Aorta (tissue), 5 donors: ENCODE data around the gene SCP2. TPM values are rescaled to one million over a fixed set of nuclear protein-coding genes. Genes with fewer than 3 reads are reported as not detected.

Experiments
- ATAC-seq: fragments of 200-7000 bp; cut with Tn5 transposase; one replicate; pipeline ENCODE4 v1.9.1; 2022; ENCODE audit warnings: moderate library complexity; ENCODE audit not compliant: low FRiP score
- DNase-seq, 2 donors: peaks; one replicate each; pipeline ENCODE4 v3.0.0-alpha.2; 2020
- H3K27ac ChIP-seq, 2 donors: one replicate each; pipeline ENCODE4 v1.5.1; 2013; ENCODE audit warnings: low read length in 2 of 2, mild to moderate bottlenecking in 2 of 2, moderate library complexity in 2 of 2, control low read depth in 1 of 2, inconsistent platforms in 1 of 2, low read depth in 1 of 2
- H3K27me3 ChIP-seq, 2 donors: one replicate each; pipeline ENCODE4 v1.6.1; 2013; ENCODE audit warnings: control low read depth in 1 of 2, low read length in 1 of 2, mild to moderate bottlenecking in 1 of 2, moderate library complexity in 1 of 2; ENCODE audit not compliant: insufficient read depth in 2 of 2, control insufficient read depth in 1 of 2
- H3K36me3 ChIP-seq, 2 donors: one replicate each; pipeline ENCODE4 v1.6.1; 2013; ENCODE audit warnings: control low read depth in 1 of 2, low read length in 1 of 2, mild to moderate bottlenecking in 1 of 2; ENCODE audit not compliant: insufficient read depth in 2 of 2, control insufficient read depth in 1 of 2
- H3K4me1 ChIP-seq, 2 donors: one replicate each; pipeline ENCODE4 v1.6.1; 2013; ENCODE audit warnings: low read length in 2 of 2, control low read depth in 1 of 2, mild to moderate bottlenecking in 1 of 2, moderate library complexity in 1 of 2; ENCODE audit not compliant: insufficient read depth in 2 of 2, control insufficient read depth in 1 of 2
- H3K4me3 ChIP-seq, 2 donors: one replicate each; pipeline ENCODE4 v1.5.1; 2013; ENCODE audit warnings: low read length in 2 of 2, control low read depth in 1 of 2, mild to moderate bottlenecking in 1 of 2
- H3K9me3 ChIP-seq: one replicate; pipeline ENCODE4 v1.6.1; 2013; ENCODE audit warnings: mild to moderate bottlenecking, low read length; ENCODE audit not compliant: control insufficient read depth
- WGBS, 2 donors: extraction: QIAGEN DNeasy Blood & Tissue Kit; methylation state at CpG; one replicate each; pipeline ENCODE4 v1.1.7; 2013; 5-methylcytosine and 5-hydroxymethylcytosine counted together
- intact Hi-C, 2 donors: fragments of 100-400 bp; cut with DNase I; formaldehyde crosslinking; loops; one replicate each; pipeline versions ENCODE4 v1.14.2 to v1.15.0; 2022
- polyA plus RNA-seq, 2 donors: library from polyadenylated mRNA; stranded (reverse); fragments of 200-250 nt; gene quantifications; one replicate each; pipeline ENCODE4 v1.2.3, GENCODE V29; 2013
- total RNA-seq, 2 donors: library from RNA; stranded (reverse); fragmentation: NEBNext Ultra II Directional; extraction: Animal tissue kit (Norgen Biotek cat#: 25700); gene quantifications; one replicate each; pipeline ENCODE4 v1.2.1, GENCODE V29; 2021
- donor health status: healthy with polysubstance abuse.
- donor health status: Bipolar disorder and iron deficiency.
- donor health status: DM: no; HTN: no; CAD: no.
- donor health status: DM: no; HTN: no; CAD: no.
- donor health status: DM: yes; HTN: yes; CAD: no.

The SCP2 gene
- total and polyA plus RNA-seq, 4 donors, result 80.3 to 309 (median 120) TPM

- Histone ChIP-seq H3K4me1 (no peaks in the 10 kb centered on the region), H3K4me3 (no peak overlapping the region), H3K9me3 (no peaks in the 10 kb centered on the region), H3K36me3 (no peaks in the 10 kb centered on the region), H3K27me3 (no peaks in the 10 kb centered on the region), H3K27ac (no peak overlapping the region)
- DNase-seq (no peak), ATAC-seq (no peak)
- 81 to 86% methylated on average over 5 of the region's 5 CpGs for WGBS, 2 donors
- intact Hi-C loops, result no loop called here
Observed at GRCh38 chr1:52914463-52914862, 12.6 kb upstream of the SCP2 start.

DNA sequence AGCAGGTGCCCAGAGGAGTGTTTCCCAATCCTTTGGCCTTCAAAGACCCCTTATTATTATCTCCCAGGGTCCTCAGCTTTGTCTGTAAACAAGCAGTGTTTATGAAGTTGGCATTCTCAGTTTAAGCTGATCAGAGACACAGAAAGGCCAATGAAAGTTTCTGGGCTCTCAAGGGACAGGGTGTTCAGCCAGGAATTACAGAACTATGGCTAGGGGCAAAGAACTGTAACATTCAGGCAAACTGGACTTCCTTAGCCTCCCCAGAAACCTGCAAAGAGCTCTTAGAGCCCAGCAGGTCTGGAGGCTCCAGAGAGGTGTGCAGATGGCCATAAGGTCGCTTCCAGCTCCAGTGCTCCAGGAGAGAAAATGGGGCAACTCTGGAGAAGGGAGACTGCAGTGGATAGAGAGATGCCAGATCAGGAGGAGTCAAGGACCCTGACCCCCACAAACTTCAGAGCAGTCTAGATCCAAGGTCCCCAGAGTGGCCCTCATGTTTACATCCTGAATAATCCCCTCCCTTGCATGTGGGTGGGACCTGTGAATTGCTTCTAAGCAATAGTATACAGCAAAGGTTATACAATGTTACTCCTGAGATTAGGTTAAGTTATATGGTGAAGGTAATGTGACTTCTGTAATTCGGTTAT, 11.7 kb upstream of the SCP2 start:
- intact Hi-C loops, result no loop called here
- DNase-seq, result no peak
- Histone ChIP-seq H3K9me3 (no peaks in the 10 kb centered on the region), H3K4me1 (no peaks in the 10 kb centered on the region), H3K36me3 (no peaks in the 10 kb centered on the region), H3K27me3 (no peaks in the 10 kb centered on the region), H3K4me3 (no peak overlapping the region), H3K27ac (no peak overlapping the region)
- 90 to 93% methylated on average over 2 of the region's 2 CpGs for WGBS, 2 donors
- no peak for ATAC-seq

GRCh38 chr1:52915855-52916220, 11.2 kb upstream of the SCP2 start:
- 78 to 81% methylated on average over 7 of the region's 7 CpGs for WGBS, 2 donors
- H3K4me1 ChIP-seq, result no peaks in the 10 kb centered on the region
- H3K27me3 ChIP-seq, result no peaks in the 10 kb centered on the region
- ATAC-seq, result no peak
- H3K9me3 ChIP-seq, result no peaks in the 10 kb centered on the region
- intact Hi-C loops, result no loop called here
- DNase-seq, result no peak
- no peak overlapping the region for H3K4me3 ChIP-seq
- H3K27ac ChIP-seq, result no peak overlapping the region
- no peaks in the 10 kb centered on the region for H3K36me3 ChIP-seq

DNA sequence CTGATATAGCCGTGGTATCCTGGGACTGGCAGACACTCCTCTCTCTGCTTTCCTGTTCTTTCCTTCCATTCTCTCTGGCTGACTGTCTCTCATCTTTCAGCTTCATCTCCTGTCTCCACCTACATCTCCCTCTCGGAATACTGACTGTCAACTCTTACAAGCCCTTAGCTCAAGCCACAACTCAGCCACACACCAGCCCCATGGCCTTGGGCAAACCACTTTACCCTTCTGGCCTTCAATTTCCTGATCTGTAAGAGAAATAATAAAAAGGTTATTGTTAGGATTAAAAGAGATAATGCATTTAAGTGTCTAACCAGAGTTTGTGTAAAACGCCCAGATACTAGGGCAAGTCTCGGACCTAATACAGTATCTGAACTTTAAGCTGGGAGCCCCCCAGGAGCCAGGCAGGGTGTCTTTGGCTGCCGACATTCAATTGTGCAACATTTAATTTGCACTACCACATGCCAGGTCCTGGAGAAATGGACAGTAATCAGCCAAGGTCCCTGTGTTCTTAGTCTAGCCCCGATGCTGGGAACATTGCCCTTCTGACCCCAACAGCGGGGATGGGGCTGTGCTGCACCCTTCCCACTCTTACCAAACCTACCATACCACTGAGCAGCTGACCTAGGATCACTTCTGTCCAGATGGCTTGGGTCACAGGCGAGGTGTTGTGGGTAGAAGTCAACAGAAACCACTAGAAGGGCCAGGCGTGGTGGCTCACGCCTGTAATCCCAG, 10.7 kb upstream of the SCP2 start:
- intact Hi-C loops, result no loop called here
- H3K4me3 ChIP-seq, result no peak overlapping the region
- H3K9me3 ChIP-seq, result no peaks in the 10 kb centered on the region
- WGBS, 2 donors, result 89% methylated on average over 10 of the region's 10 CpGs
- H3K4me1 ChIP-seq, result no peaks in the 10 kb centered on the region
- no peak overlapping the region for H3K27ac ChIP-seq
- DNase-seq (no peak), ATAC-seq (peak; percentile 9)
- H3K36me3 ChIP-seq, result no peaks in the 10 kb centered on the region
- no peaks in the 10 kb centered on the region for H3K27me3 ChIP-seq

GRCh38 chr1:52917156-52917555, 9.9 kb upstream of the SCP2 start:
- H3K4me1 ChIP-seq, result no peaks in the 10 kb centered on the region
- no peak overlapping the region for H3K4me3 ChIP-seq
- intact Hi-C loops, result no loop called here
- no peak for DNase-seq
- no peaks in the 10 kb centered on the region for H3K9me3 ChIP-seq
- no peaks in the 10 kb centered on the region for H3K27me3 ChIP-seq
- no peak overlapping the region for H3K27ac ChIP-seq
- WGBS, 2 donors, result 88 to 89% methylated on average over 7 of the region's 7 CpGs
- ATAC-seq, result no peak
- no peaks in the 10 kb centered on the region for H3K36me3 ChIP-seq

GRCh38 chr1:52917581-52917980, 9.5 kb upstream of the SCP2 start:
- no peaks in the 10 kb centered on the region for H3K4me1 ChIP-seq
- ATAC-seq, result no peak
- intact Hi-C loops, result no loop called here
- no peaks in the 10 kb centered on the region for H3K36me3 ChIP-seq
- H3K4me3 ChIP-seq, result no peak overlapping the region
- H3K9me3 ChIP-seq, result no peaks in the 10 kb centered on the region
- 97 to 100% methylated on average over 1 of the region's 1 CpG for WGBS, 2 donors
- DNase-seq, result no peak
- H3K27me3 ChIP-seq, result no peaks in the 10 kb centered on the region
- no peak overlapping the region for H3K27ac ChIP-seq

DNA sequence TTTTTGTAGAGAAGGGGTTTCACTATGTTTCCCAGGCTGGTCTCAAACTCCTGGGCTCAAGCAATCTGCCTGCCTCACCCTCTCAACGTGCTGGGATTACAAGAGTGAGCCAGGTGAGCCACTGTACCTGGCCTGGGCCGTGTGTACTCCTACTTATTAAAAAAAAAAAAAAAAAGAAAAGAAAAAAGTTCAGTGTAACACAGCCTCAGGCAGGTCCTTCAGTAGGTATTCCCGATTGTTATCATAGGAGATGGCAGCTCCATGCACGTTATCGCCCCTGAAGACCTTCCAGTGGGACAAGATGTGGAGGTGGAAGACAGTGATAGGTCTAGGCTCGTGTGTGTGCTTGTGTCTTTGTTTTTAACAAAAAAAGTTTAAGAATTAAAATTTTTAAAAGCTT, 8.9 kb upstream of the SCP2 start:
- 89 to 90% methylated on average over 6 of the region's 6 CpGs for WGBS, 2 donors
- intact Hi-C loops, result no loop called here
- Histone ChIP-seq H3K36me3 (no peaks in the 10 kb centered on the region), H3K4me1 (no peaks in the 10 kb centered on the region), H3K27ac (no peak overlapping the region), H3K9me3 (no peaks in the 10 kb centered on the region), H3K4me3 (no peak overlapping the region), H3K27me3 (no peaks in the 10 kb centered on the region)
- ATAC-seq, result no peak
- DNase-seq, result no peak

GRCh38 chr1:52919051-52919722, 7.9 kb upstream of the SCP2 start:
- Histone ChIP-seq H3K27me3 (no peaks in the 10 kb centered on the region), H3K36me3 (no peaks in the 10 kb centered on the region), H3K4me1 (no peaks in the 10 kb centered on the region), H3K27ac (no peak overlapping the region), H3K4me3 (no peak overlapping the region), H3K9me3 (no peaks in the 10 kb centered on the region)
- intact Hi-C loops, result no loop called here
- ATAC-seq (no peak), DNase-seq (no peak)
- 94 to 95% methylated on average over 7 of the region's 7 CpGs for WGBS, 2 donors
